NB4 (cell line): ENCODE data around the gene RCAN2.

Experiments
- DNase-seq: peaks from one replicate; pipeline ENCODE4 v3.0.0; 2010; ENCODE audit warnings: low read depth
- H3K4me3 ChIP-seq: one replicate; pipeline ENCODE4 v1.5.1; 2011; ENCODE audit warnings: mild to moderate bottlenecking, low read depth, low read length, moderate library complexity
- MAX ChIP-seq: IDR thresholded peaks from 2 replicates; pipeline ENCODE4 v1.6.1; 2011; ENCODE audit warnings: low read depth, low read length
- MYC ChIP-seq: IDR thresholded peaks from 2 replicates; pipeline ENCODE4 v1.6.1; 2011; ENCODE audit warnings: low read depth, low read length
- POLR2A ChIP-seq: IDR thresholded peaks from 2 replicates; pipeline ENCODE4 v1.6.1; 2011; ENCODE audit warnings: mild to moderate bottlenecking; ENCODE audit not compliant: insufficient read length; ENCODE audit errors: extremely low read depth
- TF ChIP-seq, protein P1 (sequence below): IDR thresholded peaks from one replicate; pipeline ENCODE4 v1.5.1; 2012; ENCODE audit warnings: low read depth, low read length

RCAN2 gene

DNA sequence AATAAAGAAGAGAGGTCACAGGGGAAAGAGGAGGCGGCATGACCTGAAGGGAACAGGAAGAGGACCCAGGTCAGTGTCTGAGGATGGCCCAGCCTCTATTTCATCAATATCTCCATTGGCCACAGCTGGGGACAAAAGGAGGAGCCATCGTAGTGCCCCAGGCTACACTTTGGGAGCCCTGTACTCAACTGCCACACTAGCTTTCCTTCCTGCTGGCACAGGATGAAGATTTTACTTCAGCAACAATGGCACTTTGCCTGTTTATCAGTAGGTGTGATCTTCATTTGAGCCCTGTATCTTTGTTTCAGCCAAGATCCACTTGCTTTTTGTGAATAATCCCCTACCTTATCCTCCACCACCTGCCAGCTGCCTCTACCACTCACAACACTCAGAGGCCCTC lies 35.4 kb upstream of the RCAN2 start:
- no peak for DNase-seq
- no peak overlapping the region for H3K4me3 ChIP-seq
- TF ChIP-seq POLR2A, result no peak
- no peak for TF ChIP-seq MAX
- TF ChIP-seq, protein P1, sequence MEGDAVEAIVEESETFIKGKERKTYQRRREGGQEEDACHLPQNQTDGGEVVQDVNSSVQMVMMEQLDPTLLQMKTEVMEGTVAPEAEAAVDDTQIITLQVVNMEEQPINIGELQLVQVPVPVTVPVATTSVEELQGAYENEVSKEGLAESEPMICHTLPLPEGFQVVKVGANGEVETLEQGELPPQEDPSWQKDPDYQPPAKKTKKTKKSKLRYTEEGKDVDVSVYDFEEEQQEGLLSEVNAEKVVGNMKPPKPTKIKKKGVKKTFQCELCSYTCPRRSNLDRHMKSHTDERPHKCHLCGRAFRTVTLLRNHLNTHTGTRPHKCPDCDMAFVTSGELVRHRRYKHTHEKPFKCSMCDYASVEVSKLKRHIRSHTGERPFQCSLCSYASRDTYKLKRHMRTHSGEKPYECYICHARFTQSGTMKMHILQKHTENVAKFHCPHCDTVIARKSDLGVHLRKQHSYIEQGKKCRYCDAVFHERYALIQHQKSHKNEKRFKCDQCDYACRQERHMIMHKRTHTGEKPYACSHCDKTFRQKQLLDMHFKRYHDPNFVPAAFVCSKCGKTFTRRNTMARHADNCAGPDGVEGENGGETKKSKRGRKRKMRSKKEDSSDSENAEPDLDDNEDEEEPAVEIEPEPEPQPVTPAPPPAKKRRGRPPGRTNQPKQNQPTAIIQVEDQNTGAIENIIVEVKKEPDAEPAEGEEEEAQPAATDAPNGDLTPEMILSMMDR, result no peak
- TF ChIP-seq MYC, result no peak

- DNase-seq, result no peak
- TF ChIP-seq POLR2A (no peak), MAX (no peak), MYC (no peak)
- TF ChIP-seq, protein P1, result no peak
- H3K4me3 ChIP-seq, result no peak overlapping the region
Measured at GRCh38 chr6:46525583-46525982, 34.3 kb upstream of the RCAN2 start.

GRCh38 chr6:46521464-46521971 lies 30.3 kb upstream of the RCAN2 start:
- DNase-seq, result no peak
- no peak overlapping the region for H3K4me3 ChIP-seq
- TF ChIP-seq POLR2A (no peak), MYC (no peak), MAX (no peak)
- TF ChIP-seq, protein P1, result no peak

GRCh38 chr6:46517202-46517601 lies 26.0 kb upstream of the RCAN2 start:
- TF ChIP-seq MYC, result no peak
- TF ChIP-seq POLR2A, result no peak
- TF ChIP-seq, protein P1, result no peak
- TF ChIP-seq MAX, result no peak
- no peak overlapping the region for H3K4me3 ChIP-seq
- DNase-seq, result no peak

- no peak overlapping the region for H3K4me3 ChIP-seq
- DNase-seq, result no peak
- TF ChIP-seq POLR2A (no peak), MYC (no peak), MAX (no peak)
- TF ChIP-seq, protein P1, result no peak
Measured at GRCh38 chr6:46513533-46513932, 22.3 kb upstream of the RCAN2 start.

DNA sequence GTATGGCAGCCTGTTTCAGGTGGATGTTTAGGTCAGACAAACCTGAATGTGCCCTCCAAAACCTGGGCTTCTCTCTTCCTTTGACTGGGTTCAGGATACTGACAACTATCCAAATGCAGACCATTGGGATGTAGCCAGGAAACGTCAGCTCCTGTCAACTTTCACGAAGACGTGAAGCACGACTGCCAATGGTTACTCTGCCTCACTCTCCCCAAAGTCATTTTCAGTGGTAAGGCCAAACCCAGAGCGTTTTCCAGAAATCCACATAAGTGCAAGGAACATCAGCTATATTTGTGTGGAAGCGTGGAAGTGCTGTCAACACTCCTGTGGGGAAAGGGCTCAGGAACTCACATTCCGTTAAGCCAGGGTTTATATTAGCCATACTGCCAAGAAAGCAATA lies 20.1 kb upstream of the RCAN2 start:
- TF ChIP-seq, protein P1, result no peak
- TF ChIP-seq MYC, result no peak
- TF ChIP-seq POLR2A, result no peak
- no peak for TF ChIP-seq MAX

More for the DNA sequence above, 20.1 kb upstream of the RCAN2 start:
- no peak for DNase-seq
- no peak overlapping the region for H3K4me3 ChIP-seq
